Measurements from ENCODE around the gene SNX27. TPM values are rescaled to one million over a fixed set of nuclear protein-coding genes. Genes with fewer than 3 reads are reported as not detected.
"Not testable (repeated sequence)": the region's sequence is repeated elsewhere in the genome, so short reads cannot be mapped to it uniquely, and the experiment has no call there.

The SNX27 gene
- total and polyA plus RNA-seq, 2 donors (not counting 3 experiments of a cell fraction or from before 2014, with no cell fraction given): 8.1 to 24.9 TPM

DNA sequence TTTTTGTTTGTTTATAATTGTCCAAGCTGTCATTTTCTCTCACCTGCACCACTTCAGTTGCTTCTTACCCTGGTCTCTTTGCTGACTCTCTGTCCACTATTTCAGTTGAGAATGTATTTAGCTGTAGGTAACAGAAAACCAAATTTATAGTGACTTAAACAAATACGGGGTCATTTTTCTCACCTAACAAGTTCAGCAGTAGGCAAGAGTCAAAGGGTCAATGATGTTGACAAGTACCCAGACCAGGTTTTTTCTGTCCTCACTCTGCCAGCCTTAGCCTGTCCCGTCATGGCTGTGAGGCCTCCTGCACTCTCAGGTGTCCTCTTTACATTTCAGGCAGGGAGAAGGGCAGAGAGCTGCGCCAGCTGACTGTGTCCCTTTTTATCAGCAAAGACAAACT is 121.3 kb downstream of the SNX27 start:
- Histone ChIP-seq H3K9ac (replicated peaks; ENCODE audit: extremely low read depth, insufficient read depth, low read length) (no peak overlapping the region), H2AFZ (ENCODE audit: low read depth, low read length) (no peak overlapping the region), H4K20me1 (replicated peaks; ENCODE audit: control insufficient read depth, extremely low read depth, insufficient read depth, low read length) (no peaks in the 10 kb centered on the region), H3K4me2 (ENCODE audit: insufficient read depth, low read length) (no peak overlapping the region), H3K79me2 (ENCODE audit: control insufficient read depth, insufficient read depth, low read length) (no peaks in the 10 kb centered on the region), H3K36me3 (ENCODE audit: control insufficient read depth in 2 of 2, extremely low read depth in 1 of 2, insufficient read depth in 2 of 2, low read length in 2 of 2) (no peaks in the 10 kb centered on the region), H3K9me3 (replicated peaks; ENCODE audit: control insufficient read depth, insufficient read depth, low read length) (no peaks in the 10 kb centered on the region), H3K4me3 (replicated peaks in 1 of 3; ENCODE audit: insufficient read depth in 1 of 3, low read depth in 1 of 3, low read length in 3 of 3) (no peak overlapping the region), H3K4me1 (ENCODE audit: control insufficient read depth, extremely low read depth, insufficient read depth, low read length) (no peaks in the 10 kb centered on the region), H3K27ac (ENCODE audit: insufficient read depth, low read depth, low read length) (no peak overlapping the region), H3K27me3 (ENCODE audit: control insufficient read depth in 2 of 2, insufficient read depth in 2 of 2, low read length in 2 of 2) (peaks cover 8 to 10% of the 10 kb centered on the region in 2 experiments), H3K9me1 (replicated peaks; ENCODE audit: control insufficient read depth, extremely low read depth, insufficient read depth, low read length) (no peaks in the 10 kb centered on the region)
- DNase-seq (ENCODE audit: low read depth, low spot score): no peak
- dilution Hi-C loops (cut with MboI; ENCODE audit: extremely low pct_ligation_motif_present, low sequenced_read_pairs) (no loop called here), intact Hi-C loops (cut with micrococcal nuclease) (no loop called here)
- POLR2A ChIA-PET: no interaction called here
- no TSS peak for BruUV-seq (replicated peaks)
- FAIRE-seq: no peak
- TF ChIP-seq FOS (IDR thresholded peaks at IDR 0.05; ENCODE audit: borderline replicate concordance, insufficient read depth, low read length) (no peak), CTCF (IDR thresholded peaks at IDR 0.05; ENCODE audit: extremely low read depth in 1 of 2, insufficient read depth in 1 of 2, low read depth in 1 of 2, low read length in 2 of 2) (no peak), EZH2 (IDR thresholded peaks at IDR 0.05; ENCODE audit: borderline replicate concordance, low read depth, low read length, severe bottlenecking) (no peak)
- CTCF ChIA-PET: interaction anchor here (1.3 to 2.7 kb wide), 6 partner anchors 13 to 432 kb away, joined by 5 to 30 read pairs (median 10); partner anchors contain the start of gene RIIAD1

DNA sequence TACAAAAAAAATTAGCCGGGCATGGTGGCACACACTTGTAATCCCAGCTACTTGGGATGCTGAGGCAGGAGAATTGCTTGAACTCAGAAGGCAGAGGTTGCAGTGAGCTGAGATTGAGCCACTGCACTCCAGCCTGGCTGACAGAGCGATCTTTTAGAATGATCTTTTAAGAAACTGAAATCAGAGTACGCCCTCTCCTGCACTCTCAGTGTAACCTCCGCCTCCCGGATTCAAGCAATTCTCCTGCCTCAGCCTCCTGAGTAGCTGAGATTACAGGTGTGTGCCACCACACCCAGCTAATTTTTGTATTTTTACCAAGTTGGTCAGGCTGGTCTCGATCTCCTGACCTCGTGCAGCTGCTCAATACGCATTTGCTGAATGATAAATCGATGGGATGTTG is 122.1 kb downstream of the SNX27 start:
- FAIRE-seq; H3K4me2 ChIP-seq (ENCODE audit: insufficient read depth, low read length); intact Hi-C loops (cut with micrococcal nuclease); H3K79me2 ChIP-seq (ENCODE audit: control insufficient read depth, insufficient read depth, low read length); POLR2A ChIA-PET; H3K27me3 ChIP-seq (ENCODE audit: control insufficient read depth in 2 of 2, insufficient read depth in 2 of 2, low read length in 2 of 2); H3K27ac ChIP-seq (ENCODE audit: insufficient read depth, low read depth, low read length); H2AFZ ChIP-seq (ENCODE audit: low read depth, low read length); H3K9me1 ChIP-seq (replicated peaks; ENCODE audit: control insufficient read depth, extremely low read depth, insufficient read depth, low read length); H3K9ac ChIP-seq (replicated peaks; ENCODE audit: extremely low read depth, insufficient read depth, low read length); H3K4me1 ChIP-seq (ENCODE audit: control insufficient read depth, extremely low read depth, insufficient read depth, low read length); BruUV-seq (replicated peaks); H3K36me3 ChIP-seq (ENCODE audit: control insufficient read depth in 2 of 2, extremely low read depth in 1 of 2, insufficient read depth in 2 of 2, low read length in 2 of 2); DNase-seq (ENCODE audit: low read depth, low spot score); H3K9me3 ChIP-seq (replicated peaks; ENCODE audit: control insufficient read depth, insufficient read depth, low read length); dilution Hi-C loops (cut with MboI; ENCODE audit: extremely low pct_ligation_motif_present, low sequenced_read_pairs); H3K4me3 ChIP-seq (replicated peaks in 1 of 3; ENCODE audit: insufficient read depth in 1 of 3, low read depth in 1 of 3, low read length in 3 of 3); H4K20me1 ChIP-seq (replicated peaks; ENCODE audit: control insufficient read depth, extremely low read depth, insufficient read depth, low read length): not testable (repeated sequence)
- CTCF ChIA-PET: interaction anchor here (0.9 to 2.7 kb wide), 23 partner anchors 10 to 433 kb away, joined by 3 to 30 read pairs (median 5); partner anchors contain the start of genes CGN, RIIAD1 and SNX27

All from endothelial cell of umbilical vein (primary cell).